HCEC 1CT (cell line): ENCODE measurements around the gene ROR1.

Experiments used
- DNase-seq: peaks from one replicate; pipeline ENCODE4 v3.0.0-alpha.2; 2017

Gene ROR1

GRCh38 chr1:63914241-63914640, 140.4 kb downstream of the ROR1 start:
- no peak for DNase-seq

- DNase-seq, result no peak
Observed at GRCh38 chr1:63914706-63915105, 140.9 kb downstream of the ROR1 start.

- peak; percentile 47 for DNase-seq
Observed at GRCh38 chr1:63915121-63915520, 141.3 kb downstream of the ROR1 start.

GRCh38 chr1:63916485-63917360, 142.9 kb downstream of the ROR1 start:
- no peak for DNase-seq

- no peak for DNase-seq
Observed at GRCh38 chr1:63917571-63918417, 144.0 kb downstream of the ROR1 start.

- no peak for DNase-seq
Observed at GRCh38 chr1:63918418-63918945, 144.7 kb downstream of the ROR1 start.

- DNase-seq, result peak; percentile 73
Observed at GRCh38 chr1:63920154-63921117, 146.6 kb downstream of the ROR1 start.

- DNase-seq, result no peak
Observed at GRCh38 chr1:63921359-63921758, 147.5 kb downstream of the ROR1 start.

- DNase-seq, result no peak
Observed at GRCh38 chr1:63921802-63922201, 148.0 kb downstream of the ROR1 start.

- DNase-seq, result no peak
Observed at GRCh38 chr1:63922848-63923247, 149.0 kb downstream of the ROR1 start.

GRCh38 chr1:63923302-63923701, 149.5 kb downstream of the ROR1 start:
- DNase-seq, result no peak

GRCh38 chr1:63924600-63924999, 150.8 kb downstream of the ROR1 start:
- DNase-seq, result no peak

- no peak for DNase-seq
Observed at GRCh38 chr1:63928186-63929105, 154.6 kb downstream of the ROR1 start.

- DNase-seq, result peak; percentile 29
Observed at GRCh38 chr1:63929106-63929478, 155.3 kb downstream of the ROR1 start.

GRCh38 chr1:63931468-63931867, 157.7 kb downstream of the ROR1 start:
- DNase-seq, result peak; percentile 72

GRCh38 chr1:63934697-63935096, 160.9 kb downstream of the ROR1 start:
- no peak for DNase-seq

- peak; percentile 20 for DNase-seq
Observed at GRCh38 chr1:63935143-63935542, 161.3 kb downstream of the ROR1 start.

- no peak for DNase-seq
Observed at GRCh38 chr1:63935553-63935952, 161.7 kb downstream of the ROR1 start.

- no peak for DNase-seq
Observed at GRCh38 chr1:63936276-63936675, 162.5 kb downstream of the ROR1 start.

- no peak for DNase-seq
Observed at GRCh38 chr1:63936801-63937200, 163.0 kb downstream of the ROR1 start.

- no peak for DNase-seq
Observed at GRCh38 chr1:63937461-63938022, 163.7 kb downstream of the ROR1 start.
